HepG2 (cell line): ENCODE data around the gene FAHD1. TPM values are rescaled to one million over a fixed set of nuclear protein-coding genes. Genes with fewer than 3 reads are reported as not detected.

Source experiments
- ASH2L ChIP-seq: fragments of 300-600, 200-600 bp; sonication (generic); IDR thresholded peaks from 2 replicates; pipeline ENCODE4 v1.7.0; 2017; ENCODE audit warnings: low read depth, mild to moderate bottlenecking, moderate library complexity, mixed read lengths, low read length; ENCODE audit not compliant: insufficient read length
- E2F1 ChIP-seq: sonication (generic); formaldehyde crosslinking; IDR thresholded peaks from 2 replicates; pipeline ENCODE4 v1.5.0; 2020; ENCODE audit warnings: missing genetic modification reagents
- ELF3 ChIP-seq: IDR thresholded peaks from 2 replicates; pipeline ENCODE4 v1.6.1; 2016; ENCODE audit warnings: missing genetic modification reagents, missing compliant biosample characterization
- FOXA1 ChIP-seq, 2 experiments: fragments of 450-650 bp in 1 of 2; sonication (generic) in 1 of 2; formaldehyde crosslinking in 1 of 2; IDR thresholded peaks; 2 replicates each; pipeline versions ENCODE4 v1.4.0 to v1.6.1; 2016 to 2020; ENCODE audit warnings: missing genetic modification reagents in 1 of 2
- FOXM1 ChIP-seq: sonication (generic); formaldehyde crosslinking; IDR thresholded peaks from 2 replicates; pipeline ENCODE4 v1.5.0; 2020; ENCODE audit warnings: missing genetic modification reagents
- GATA4 ChIP-seq: sonication (generic); IDR thresholded peaks from 2 replicates; pipeline ENCODE4 v1.6.1; 2016; ENCODE audit warnings: antibody characterized with exemption, low read depth, borderline replicate concordance
- HDAC1 ChIP-seq: sonication (generic); formaldehyde crosslinking; IDR thresholded peaks from 2 replicates; pipeline ENCODE4 v1.5.1; 2020; ENCODE audit warnings: mild to moderate bottlenecking, missing genetic modification reagents
- HMGA1 ChIP-seq: sonication (generic); formaldehyde crosslinking; conservative IDR thresholded peaks from 2 replicates; pipeline ENCODE4 v1.4.0; 2020; ENCODE audit warnings: missing genetic modification reagents
- MEF2D ChIP-seq: sonication (generic); formaldehyde crosslinking; IDR thresholded peaks from 2 replicates; pipeline ENCODE4 v1.5.1; 2020; ENCODE audit warnings: mild to moderate bottlenecking, missing genetic modification reagents
- TBX2 ChIP-seq: sonication (generic); formaldehyde crosslinking; IDR thresholded peaks from 2 replicates; pipeline ENCODE4 v1.5.0; 2020; ENCODE audit warnings: missing genetic modification reagents, mild to moderate bottlenecking, borderline replicate concordance
- TOPORS ChIP-seq: sonication (generic); formaldehyde crosslinking; IDR thresholded peaks from 2 replicates; pipeline ENCODE4 v1.8.0; 2023; ENCODE audit warnings: mild to moderate bottlenecking, missing genetic modification reagents
- ZBTB10 ChIP-seq: sonication (generic); formaldehyde crosslinking; IDR thresholded peaks from 2 replicates; pipeline ENCODE4 v1.4.0; 2020; ENCODE audit warnings: missing genetic modification reagents, borderline replicate concordance
- ZNF556 ChIP-seq: sonication (generic); formaldehyde crosslinking; IDR thresholded peaks from 2 replicates; pipeline ENCODE4 v1.4.0; 2020; ENCODE audit warnings: mild to moderate bottlenecking, missing genetic modification reagents, borderline replicate concordance
- ZNF564 ChIP-seq: sonication (generic); formaldehyde crosslinking; IDR thresholded peaks from 2 replicates; pipeline ENCODE4 v1.8.1; 2023; ENCODE audit warnings: mild to moderate bottlenecking, missing genetic modification reagents
- ZNF577 ChIP-seq: sonication (generic); formaldehyde crosslinking; IDR thresholded peaks from 2 replicates; pipeline ENCODE4 v1.4.0; 2020; ENCODE audit warnings: mild to moderate bottlenecking, low read depth, missing genetic modification reagents, borderline replicate concordance
- ZNF660 ChIP-seq: sonication (generic); formaldehyde crosslinking; IDR thresholded peaks from 2 replicates; pipeline ENCODE4 v1.5.1; 2020; ENCODE audit warnings: mild to moderate bottlenecking, low read depth, missing genetic modification reagents, borderline replicate concordance
- ZNF687 ChIP-seq: sonication (generic); formaldehyde crosslinking; IDR thresholded peaks from 2 replicates; pipeline ENCODE4 v1.5.1; 2020; ENCODE audit warnings: mild to moderate bottlenecking, missing genetic modification reagents, moderate library complexity
- ZNF766 ChIP-seq: sonication (generic); formaldehyde crosslinking; IDR thresholded peaks from 2 replicates; pipeline ENCODE4 v1.5.0; 2020; ENCODE audit warnings: missing genetic modification reagents, borderline replicate concordance
- ZNF781 ChIP-seq: sonication (generic); formaldehyde crosslinking; IDR thresholded peaks from 2 replicates; pipeline ENCODE4 v1.5.1; 2020; ENCODE audit warnings: borderline replicate concordance, mild to moderate bottlenecking, missing genetic modification reagents; ENCODE audit errors: not compliant biosample characterization
- polyA plus RNA-seq, 8 experiments: library from polyadenylated mRNA; depleted of rRNA in 3 of 8; stranded (reverse) in 7 of 8; unstranded in 1 of 8; fragments of >200 nt; fragmentation: Illumina TruSeq in 4 of 8; extraction: Trizol in 4 of 8; gene quantifications; 2 replicates each; pipeline versions ENCODE4 v1.2.1 to v1.2.3, GENCODE V29; 2011 to 2016; ENCODE audit warnings: low read depth in 4 of 8, missing spikeins in 1 of 8, mixed read lengths in 1 of 8; ENCODE audit not compliant: insufficient read depth in 1 of 8
- total RNA-seq, 5 experiments: library from RNA; depleted of rRNA; stranded (reverse); fragments of >200 nt; fragmentation: Illumina TruSeq; extraction: Trizol; gene quantifications; 2 replicates each; pipeline ENCODE4 v1.2.3, GENCODE V29; 2016; ENCODE audit warnings: low read depth in 1 of 5
- TF ChIP-seq, protein P1 (sequence below): sonication (generic); formaldehyde crosslinking; IDR thresholded peaks from 2 replicates; pipeline ENCODE4 v1.4.0; 2020; ENCODE audit warnings: missing genetic modification reagents

Gene FAHD1
- total and polyA plus RNA-seq, 2 of the 13 experiments (the other 11 are each of a cell fraction or from before 2014, with no cell fraction given), result 39.0 to 45.3 TPM

DNA sequence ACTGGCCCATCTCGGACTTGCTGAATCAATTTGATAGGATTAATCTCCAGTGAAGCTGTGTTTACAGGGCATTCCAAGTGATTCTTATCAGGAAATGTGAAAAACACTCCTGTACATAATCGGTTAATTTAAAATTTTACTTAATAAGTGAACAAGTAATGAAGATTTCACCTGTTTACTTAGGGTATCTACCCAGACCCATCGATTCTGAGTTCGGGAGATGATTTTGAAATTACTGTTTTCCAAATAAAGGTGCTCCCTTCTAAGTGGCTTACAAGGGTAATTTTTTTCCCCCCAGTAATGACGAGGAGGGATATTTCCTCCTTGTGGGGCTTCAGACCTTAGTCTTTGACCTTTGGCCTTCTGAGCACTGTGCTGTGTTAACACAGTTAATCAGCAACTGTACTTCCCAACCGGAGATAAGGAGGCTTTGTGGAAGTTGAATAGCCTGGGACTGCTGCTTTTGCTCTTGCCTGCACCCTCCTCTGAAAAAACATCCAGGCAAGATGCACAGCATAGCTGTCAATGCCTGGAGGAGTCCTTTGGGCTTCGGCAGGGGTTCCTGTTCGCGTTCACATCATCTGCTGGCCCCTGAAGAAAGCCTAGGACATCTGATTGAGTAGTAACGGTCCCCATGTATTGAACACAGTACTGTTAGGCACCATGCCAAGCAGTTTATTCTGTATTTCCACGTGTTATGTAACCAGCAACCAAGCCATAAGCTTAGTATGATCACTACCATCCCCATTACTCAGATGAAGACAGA, 1.8 kb downstream of the FAHD1 start (continued):
- TF ChIP-seq, protein P1, sequence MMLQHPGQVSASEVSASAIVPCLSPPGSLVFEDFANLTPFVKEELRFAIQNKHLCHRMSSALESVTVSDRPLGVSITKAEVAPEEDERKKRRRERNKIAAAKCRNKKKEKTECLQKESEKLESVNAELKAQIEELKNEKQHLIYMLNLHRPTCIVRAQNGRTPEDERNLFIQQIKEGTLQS (CRISPR knock-in tag), result no peak
- TF ChIP-seq ELF3 (CRISPR knock-in tag) (peak; percentile 87), TBX2 (CRISPR knock-in tag) (peak; percentile 86; the same call in 1 of the 2 replicates), E2F1 (CRISPR knock-in tag) (no peak), ZNF564 (CRISPR knock-in tag) (0 out of 2 replicates have a peak, but pooled peaks have one; percentile 65), TOPORS (peak; percentile 53; the same call in 1 of the 2 replicates), GATA4 (peak; percentile 49; the same call in 1 of the 2 replicates), ASH2L (peak; percentile 75), FOXA1 (IDR thresholded peaks at IDR 0.05) (no peak), FOXA1 (CRISPR knock-in tag; IDR thresholded peaks at IDR 0.05) (peak; percentile 62), ZNF556 (CRISPR knock-in tag) (peak; percentile 37; the same call in 1 of the 2 replicates), FOXM1 (CRISPR knock-in tag) (no peak), ZNF766 (CRISPR knock-in tag) (no peak), ZNF687 (CRISPR knock-in tag) (no peak; the same call in 1 of the 2 replicates), ZNF660 (CRISPR knock-in tag) (no peak), HDAC1 (peak; percentile 66; the same call in 1 of the 2 replicates), ZNF781 (no peak), MEF2D (CRISPR knock-in tag) (peak; percentile 67), HMGA1 (CRISPR knock-in tag) (no peak), ZBTB10 (CRISPR knock-in tag) (no peak), ZNF577 (CRISPR knock-in tag) (no peak)
